Fibroblast of lung (primary cell): ENCODE results near the gene RALGPS2. TPM values are rescaled to one million over a fixed set of nuclear protein-coding genes. Genes with fewer than 3 reads are reported as not detected.

Experiments used
- DNase-seq, 2 donors: peaks; one replicate each; pipeline versions ENCODE4 v3.0.0 to v3.0.0-alpha.2; 2010; ENCODE audit warnings: low read depth in 2 of 2
- H2AFZ ChIP-seq: 2 replicates; pipeline ENCODE4 v1.5.1; 2012; ENCODE audit warnings: low read length, control low read depth, inconsistent platforms
- H3K27ac ChIP-seq: 2 replicates; pipeline ENCODE4 v1.5.1; 2011; ENCODE audit warnings: low read length, control low read depth; ENCODE audit not compliant: insufficient read depth
- H3K27me3 ChIP-seq: 2 replicates; pipeline ENCODE4 v1.5.1; 2011; ENCODE audit warnings: mild to moderate bottlenecking, low read length; ENCODE audit not compliant: control insufficient read depth, insufficient read depth
- H3K36me3 ChIP-seq: 2 replicates; pipeline ENCODE4 v1.5.1; 2011; ENCODE audit warnings: low read length; ENCODE audit not compliant: control insufficient read depth, insufficient read depth
- H3K4me1 ChIP-seq: 2 replicates; pipeline ENCODE4 v1.5.1; 2011; ENCODE audit warnings: low read length; ENCODE audit not compliant: control insufficient read depth, insufficient read depth; ENCODE audit errors: extremely low read depth
- H3K4me2 ChIP-seq: 2 replicates; pipeline ENCODE4 v1.5.1; 2011; ENCODE audit warnings: low read length, control low read depth; ENCODE audit not compliant: insufficient read depth; ENCODE audit errors: extremely low read depth
- H3K4me3 ChIP-seq, 4 experiments: fragments of 200-600 bp in 1 of 4; sonication (generic) in 1 of 4; replicated peaks in 1 of 4; 2 replicates each; pipeline ENCODE4 v1.5.1; 2011 to 2016; ENCODE audit warnings: low read length in 4 of 4, low read depth in 3 of 4, mild to moderate bottlenecking in 3 of 4, control low read depth in 2 of 4, inconsistent platforms in 1 of 4, mixed read lengths in 1 of 4; ENCODE audit not compliant: insufficient read depth in 1 of 4; ENCODE audit errors: control extremely low read depth in 1 of 4
- H3K79me2 ChIP-seq: 2 replicates; pipeline ENCODE4 v1.5.1; 2012; ENCODE audit warnings: mild to moderate bottlenecking, low read length, inconsistent platforms; ENCODE audit not compliant: control insufficient read depth, insufficient read depth
- H3K9ac ChIP-seq: 2 replicates; pipeline ENCODE4 v1.5.1; 2011; ENCODE audit warnings: mild to moderate bottlenecking, low read length, control low read depth; ENCODE audit not compliant: insufficient read depth
- H3K9me3 ChIP-seq: 2 replicates; pipeline ENCODE4 v1.5.1; 2012; ENCODE audit warnings: low read depth, low read length; ENCODE audit not compliant: control insufficient read depth, insufficient read depth
- H4K20me1 ChIP-seq: 2 replicates; pipeline ENCODE4 v1.5.1; 2011; ENCODE audit warnings: low read length; ENCODE audit not compliant: control insufficient read depth, insufficient read depth; ENCODE audit errors: extremely low read depth
- CTCF ChIP-seq, 2 donors: IDR thresholded peaks in 1 of 2; conservative IDR thresholded peaks in 1 of 2; 1 replicate in 1 of 2; 2 replicates in 1 of 2; pipeline ENCODE4 v1.5.1; 2011 to 2012; ENCODE audit warnings: low read length in 2 of 2, control low read depth in 1 of 2, inconsistent platforms in 1 of 2, low read depth in 1 of 2, mild to moderate bottlenecking in 1 of 2
- EZH2 ChIP-seq: IDR thresholded peaks from 2 replicates; pipeline ENCODE4 v1.5.1; 2012; ENCODE audit warnings: low read length, control low read depth, mild to moderate bottlenecking; ENCODE audit errors: missing control alignments
- polyA plus RNA-seq, 2 donors: library from polyadenylated mRNA; depleted of rRNA in 1 of 2; stranded (reverse) in 1 of 2; unstranded in 1 of 2; fragments of >200 nt; gene quantifications; 2 replicates each; pipeline ENCODE4 v1.2.1, GENCODE V29; 2011 to 2012; ENCODE audit warnings: missing spikeins in 1 of 2
- total RNA-seq: library from RNA; depleted of rRNA; stranded (reverse); fragments of >200 nt; gene quantifications from 2 replicates; pipeline ENCODE4 v1.2.1, GENCODE V29; 2014

The RALGPS2 gene
- total and polyA plus RNA-seq, 2 donors (not counting 1 experiment from before 2014, with no cell fraction given): 53.8 to 69.7 TPM

DNA sequence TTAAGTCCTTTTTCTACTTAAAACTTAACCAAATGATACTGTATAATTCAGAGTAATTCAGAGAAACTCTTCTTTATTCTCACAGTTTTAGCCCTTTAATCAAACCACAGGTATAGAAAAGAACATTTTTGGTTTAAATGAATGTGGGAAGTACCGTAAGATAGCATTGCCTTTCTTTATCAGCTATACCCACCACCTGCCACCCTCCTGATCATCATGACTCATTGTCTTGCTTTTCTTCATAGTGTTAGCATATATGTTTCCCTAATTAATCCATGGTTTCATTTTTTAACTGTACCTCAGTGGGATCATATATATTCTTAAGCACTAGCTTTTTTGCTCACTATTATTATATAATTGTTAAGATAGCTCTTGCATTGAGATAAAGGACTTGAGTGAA, 173.4 kb downstream of the RALGPS2 start:
- no peak overlapping the region for H3K4me3 ChIP-seq
- no peak overlapping the region for H2AFZ ChIP-seq
- H3K79me2 ChIP-seq: no peaks in the 10 kb centered on the region
- H3K9ac ChIP-seq: no peak overlapping the region
- H4K20me1 ChIP-seq: no peaks in the 10 kb centered on the region
- H3K27ac ChIP-seq: no peak overlapping the region
- no peaks in the 10 kb centered on the region for H3K9me3 ChIP-seq
- H3K36me3 ChIP-seq: peaks cover 5% of the 10 kb centered on the region
- no peaks in the 10 kb centered on the region for H3K4me1 ChIP-seq
- TF ChIP-seq EZH2 (no peak), CTCF (conservative IDR thresholded peaks at IDR 0.05 in 1 of 2, IDR thresholded peaks at IDR 0.05 in 1 of 2; ENCODE audit: low read depth in 1 of 2, low read length in 2 of 2) (no peak)
- H3K27me3 ChIP-seq: no peaks in the 10 kb centered on the region
- no peak for DNase-seq
- H3K4me2 ChIP-seq: no peak overlapping the region

- no peak overlapping the region for H2AFZ ChIP-seq
- H3K79me2 ChIP-seq: no peaks in the 10 kb centered on the region
- no peaks in the 10 kb centered on the region for H3K27me3 ChIP-seq
- peaks cover 5% of the 10 kb centered on the region for H3K36me3 ChIP-seq
- no peak for DNase-seq
- no peak overlapping the region for H3K27ac ChIP-seq
- no peak overlapping the region for H3K4me2 ChIP-seq
- TF ChIP-seq EZH2 (no peak), CTCF (conservative IDR thresholded peaks at IDR 0.05 in 1 of 2, IDR thresholded peaks at IDR 0.05 in 1 of 2; ENCODE audit: low read depth in 1 of 2, low read length in 2 of 2) (no peak)
- H3K4me1 ChIP-seq: no peaks in the 10 kb centered on the region
- no peaks in the 10 kb centered on the region for H3K9me3 ChIP-seq
- no peak overlapping the region for H3K4me3 ChIP-seq
- no peak overlapping the region for H3K9ac ChIP-seq
- H4K20me1 ChIP-seq: no peaks in the 10 kb centered on the region
Measured at GRCh38 chr1:178899402-178899801, 174.4 kb downstream of the RALGPS2 start.

GRCh38 chr1:178901482-178902125, 176.6 kb downstream of the RALGPS2 start:
- Histone ChIP-seq H3K4me1 (no peaks in the 10 kb centered on the region), H3K4me2 (no peak overlapping the region), H2AFZ (no peak overlapping the region), H3K9me3 (no peaks in the 10 kb centered on the region), H3K79me2 (no peaks in the 10 kb centered on the region), H3K36me3 (no peaks in the 10 kb centered on the region), H3K9ac (no peak overlapping the region), H3K27ac (no peak overlapping the region), H3K27me3 (no peaks in the 10 kb centered on the region), H3K4me3 (no peak overlapping the region), H4K20me1 (no peaks in the 10 kb centered on the region)
- no peak for DNase-seq
- no peak for TF ChIP-seq CTCF (conservative IDR thresholded peaks at IDR 0.05 in 1 of 2, IDR thresholded peaks at IDR 0.05 in 1 of 2; ENCODE audit: low read depth in 1 of 2, low read length in 2 of 2)
- no peak for TF ChIP-seq EZH2
